RPMI8226 (cell line): ENCODE measurements around the gene TSSK3.
A peak's percentile ranks its signal among the peaks of the same experiment; 100 is the strongest.

Experiments used
- DNase-seq: peaks from one replicate; pipeline ENCODE4 v3.0.0-alpha.2; 2015

TSSK3 gene, protein sequence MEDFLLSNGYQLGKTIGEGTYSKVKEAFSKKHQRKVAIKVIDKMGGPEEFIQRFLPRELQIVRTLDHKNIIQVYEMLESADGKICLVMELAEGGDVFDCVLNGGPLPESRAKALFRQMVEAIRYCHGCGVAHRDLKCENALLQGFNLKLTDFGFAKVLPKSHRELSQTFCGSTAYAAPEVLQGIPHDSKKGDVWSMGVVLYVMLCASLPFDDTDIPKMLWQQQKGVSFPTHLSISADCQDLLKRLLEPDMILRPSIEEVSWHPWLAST

GRCh38 chr1:32362474-32363313 lies at the start of gene TSSK3, which contains the start of gene FAM229A:
TSSK3 (plus strand) TSS chr1:32362539; CDS start chr1:32362702, 163 bp downstream.
FAM229A (minus strand) TSS chr1:32362485; CDS start chr1:32362091, 394 bp downstream.
- DNase-seq, result no peak

DNA sequence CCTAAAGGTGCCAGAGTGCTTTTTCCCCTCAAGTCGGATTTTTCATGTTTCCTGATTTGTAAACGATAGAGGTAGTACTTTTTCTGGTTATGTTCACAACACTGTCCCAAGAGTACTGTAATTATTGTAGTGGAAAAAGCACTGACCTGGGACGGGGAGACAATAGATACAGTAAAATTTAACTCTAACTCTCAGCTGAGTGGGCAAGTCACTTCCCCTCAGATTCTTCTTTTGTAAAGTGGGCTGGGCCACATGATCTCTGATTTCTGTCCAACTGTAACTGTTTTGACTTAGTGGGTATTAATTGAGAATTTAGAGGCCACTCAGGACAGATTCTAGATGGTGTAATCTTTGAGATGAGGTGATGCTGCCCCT lies 45.4 kb upstream of the TSSK3 start:
- DNase-seq, result no peak

DNA sequence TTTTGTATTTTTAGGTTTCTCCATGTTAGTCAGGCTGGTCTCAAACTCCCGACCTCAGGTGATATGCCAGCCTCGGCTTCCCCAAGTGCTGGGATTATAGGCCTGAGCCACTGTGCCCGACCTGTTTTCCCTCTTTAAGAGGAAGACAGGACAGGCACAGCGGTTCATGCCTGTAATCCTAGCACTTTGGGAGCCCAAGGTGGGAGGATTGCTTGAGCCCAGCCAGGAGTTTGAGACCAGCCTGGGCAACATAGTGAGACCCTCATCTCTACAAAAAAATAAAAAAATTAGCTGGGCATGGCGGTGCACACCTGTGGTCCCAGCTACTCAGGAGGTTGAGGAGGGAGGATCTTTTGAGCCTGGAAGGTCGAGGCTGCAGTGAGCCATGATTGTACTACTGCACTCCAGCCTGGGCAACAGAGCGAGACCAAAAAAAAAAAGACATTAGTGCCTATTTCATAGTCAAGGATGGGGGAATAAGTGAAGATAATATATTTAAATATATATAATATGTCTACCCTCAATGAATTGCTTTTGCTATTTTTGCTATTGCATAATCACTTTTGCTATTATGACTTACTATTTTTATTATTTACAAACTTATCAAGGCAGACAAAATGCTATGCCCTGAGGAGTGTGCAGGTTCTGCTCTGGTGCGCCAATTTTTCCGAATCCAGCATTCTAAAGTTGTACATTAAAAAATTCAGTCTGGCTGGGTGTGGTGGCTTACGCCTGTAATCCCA lies 44.0 kb upstream of the TSSK3 start:
- DNase-seq, result no peak

DNA sequence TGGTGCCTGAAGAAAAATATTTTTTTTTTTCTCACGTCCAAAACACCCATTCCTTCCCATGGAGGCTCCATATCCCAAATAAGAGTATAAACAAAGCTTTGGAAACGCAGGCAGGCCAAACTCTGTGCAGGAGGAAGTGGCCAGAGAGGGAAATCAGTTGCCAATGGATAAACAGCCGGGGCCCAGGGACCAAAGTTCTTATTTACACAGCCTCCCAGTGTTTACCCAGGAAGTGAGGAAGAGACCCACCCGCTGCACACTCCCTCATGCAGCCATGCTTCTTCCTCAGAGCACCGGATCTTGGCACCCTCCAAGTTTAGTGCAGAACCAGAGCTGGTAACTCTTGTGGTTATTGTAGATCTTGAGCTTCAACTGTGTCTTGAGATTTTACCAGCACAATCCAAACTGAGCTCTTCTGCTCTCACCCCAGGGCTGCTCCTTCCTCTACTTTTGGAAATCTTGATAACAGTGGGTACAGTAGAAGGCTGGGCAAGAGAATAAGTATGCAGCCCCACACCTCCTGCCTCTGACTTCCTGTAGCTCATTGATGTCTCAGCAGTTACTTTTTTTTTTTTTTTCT lies 40.5 kb upstream of the TSSK3 start:
- DNase-seq, result no peak

DNA sequence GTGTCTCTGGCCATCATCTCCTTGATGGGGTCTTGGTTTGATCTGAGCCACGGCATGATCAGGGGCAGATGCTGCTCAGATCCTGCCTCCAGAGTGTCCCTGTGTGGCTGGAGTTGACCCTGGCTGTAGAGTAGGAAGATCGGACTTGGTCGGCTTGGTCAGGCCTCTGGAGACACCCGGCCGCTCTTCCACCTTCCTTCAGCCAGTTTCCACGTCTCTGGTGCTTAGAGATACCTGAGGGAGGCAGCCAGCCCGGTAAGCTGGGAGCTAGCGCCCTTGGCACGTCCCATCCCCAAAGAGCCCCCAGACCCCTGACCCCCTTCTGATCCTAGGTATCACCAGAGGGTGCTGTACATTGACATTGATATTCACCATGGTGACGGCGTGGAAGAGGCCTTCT lies 35.1 kb upstream of the TSSK3 start:
- no peak for DNase-seq

DNA sequence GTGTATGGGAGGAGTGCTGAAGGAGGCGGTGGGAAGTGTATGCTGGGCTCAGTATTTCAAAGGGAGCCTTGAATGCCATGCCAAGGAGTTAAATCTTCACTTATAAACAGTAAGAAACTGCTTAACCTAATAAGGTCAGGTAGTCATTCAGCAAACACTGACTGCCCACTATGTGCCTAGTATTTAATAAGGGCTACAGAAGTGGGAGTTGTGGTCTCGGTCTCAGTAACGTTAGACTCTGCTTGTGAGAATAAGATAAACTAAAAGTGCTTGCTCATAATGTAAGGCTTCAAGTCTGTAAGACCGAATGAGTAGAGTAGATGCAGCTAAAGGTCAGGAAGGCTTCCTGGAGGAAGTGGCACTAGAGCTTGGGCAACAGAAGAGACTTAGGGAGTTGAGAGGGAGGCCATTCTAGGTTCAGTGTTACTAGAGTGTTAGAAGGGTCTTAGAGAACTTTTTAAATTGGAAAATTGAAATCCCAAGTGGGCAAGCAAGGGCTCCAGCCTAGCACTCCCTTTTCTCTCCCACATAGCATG lies 32.3 kb upstream of the TSSK3 start:
- DNase-seq, result no peak

- DNase-seq, result no peak
Observed at GRCh38 chr1:32330558-32331151, 31.7 kb upstream of the TSSK3 start.

DNA sequence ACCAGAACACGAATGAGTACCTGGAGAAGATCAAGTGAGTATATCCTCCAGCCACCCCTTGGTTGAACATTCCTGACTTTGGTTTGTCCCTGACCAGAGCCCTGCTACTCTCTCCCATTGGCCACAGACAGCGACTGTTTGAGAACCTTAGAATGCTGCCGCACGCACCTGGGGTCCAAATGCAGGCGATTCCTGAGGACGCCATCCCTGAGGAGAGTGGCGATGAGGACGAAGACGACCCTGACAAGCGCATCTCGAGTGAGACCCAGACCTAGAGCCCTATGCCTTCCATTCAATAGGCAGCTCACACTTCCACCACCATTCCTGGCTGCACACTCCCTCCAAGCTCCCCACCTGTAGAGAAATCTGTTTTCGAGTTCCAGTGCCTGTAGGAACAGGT lies 30.8 kb upstream of the TSSK3 start:
- no peak for DNase-seq

GRCh38 chr1:32332290-32333079 lies 29.9 kb upstream of the TSSK3 start:
- no peak for DNase-seq

DNA sequence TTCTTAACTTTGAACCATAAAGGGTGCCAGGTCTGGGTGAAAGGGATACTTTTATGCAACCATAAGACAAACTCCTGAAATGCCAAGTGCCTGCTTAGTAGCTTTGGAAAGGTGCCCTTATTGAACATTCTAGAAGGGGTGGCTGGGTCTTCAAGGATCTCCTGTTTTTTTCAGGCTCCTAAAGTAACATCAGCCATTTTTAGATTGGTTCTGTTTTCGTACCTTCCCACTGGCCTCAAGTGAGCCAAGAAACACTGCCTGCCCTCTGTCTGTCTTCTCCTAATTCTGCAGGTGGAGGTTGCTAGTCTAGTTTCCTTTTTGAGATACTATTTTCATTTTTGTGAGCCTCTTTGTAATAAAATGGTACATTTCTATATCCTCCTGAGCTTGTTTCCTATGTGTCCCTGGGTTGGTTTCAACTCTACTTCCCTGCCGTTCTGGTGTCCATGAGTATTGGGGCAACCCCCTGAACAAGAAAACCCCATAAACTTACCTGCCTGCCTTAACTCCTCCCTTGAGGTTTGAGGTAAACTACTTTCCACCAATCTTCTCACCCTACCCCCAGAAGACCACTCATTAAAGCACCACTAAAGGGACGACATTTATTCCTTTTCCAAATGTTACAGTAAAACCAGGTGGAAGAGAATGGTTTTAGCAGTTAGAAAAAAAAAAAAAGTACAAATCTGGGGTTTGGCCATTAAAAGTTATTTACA lies 28.9 kb upstream of the TSSK3 start:
- DNase-seq, result no peak

DNA sequence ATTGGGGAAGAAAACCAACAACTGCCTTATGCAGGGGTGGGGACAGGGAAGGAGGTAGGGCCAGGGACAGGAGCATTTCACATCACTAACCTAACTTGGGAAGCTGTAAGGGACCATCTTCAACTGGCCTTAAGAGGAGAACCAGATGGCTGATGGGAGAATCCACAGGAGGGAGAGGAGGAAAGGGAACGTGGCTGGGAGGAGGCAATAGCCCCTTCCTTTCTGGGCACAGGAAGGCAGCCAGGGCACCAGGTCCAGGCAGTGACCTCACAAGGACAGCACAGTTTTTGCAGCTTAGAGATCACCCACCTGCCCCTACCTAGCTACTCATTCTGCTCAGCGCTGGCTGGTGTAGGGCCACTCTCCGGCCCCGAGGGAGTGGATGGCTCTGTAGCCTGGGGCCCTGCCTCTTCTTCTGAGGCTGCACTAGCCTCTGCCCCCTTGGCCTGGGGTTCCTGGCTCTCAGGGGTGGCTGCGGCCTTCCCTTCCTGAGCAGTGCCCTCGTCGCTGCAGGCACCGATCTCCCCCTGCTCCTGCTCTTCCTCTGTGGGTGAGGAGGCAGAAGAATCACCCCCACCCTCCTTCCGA lies 28.0 kb upstream of the TSSK3 start:
- DNase-seq, result no peak

DNA sequence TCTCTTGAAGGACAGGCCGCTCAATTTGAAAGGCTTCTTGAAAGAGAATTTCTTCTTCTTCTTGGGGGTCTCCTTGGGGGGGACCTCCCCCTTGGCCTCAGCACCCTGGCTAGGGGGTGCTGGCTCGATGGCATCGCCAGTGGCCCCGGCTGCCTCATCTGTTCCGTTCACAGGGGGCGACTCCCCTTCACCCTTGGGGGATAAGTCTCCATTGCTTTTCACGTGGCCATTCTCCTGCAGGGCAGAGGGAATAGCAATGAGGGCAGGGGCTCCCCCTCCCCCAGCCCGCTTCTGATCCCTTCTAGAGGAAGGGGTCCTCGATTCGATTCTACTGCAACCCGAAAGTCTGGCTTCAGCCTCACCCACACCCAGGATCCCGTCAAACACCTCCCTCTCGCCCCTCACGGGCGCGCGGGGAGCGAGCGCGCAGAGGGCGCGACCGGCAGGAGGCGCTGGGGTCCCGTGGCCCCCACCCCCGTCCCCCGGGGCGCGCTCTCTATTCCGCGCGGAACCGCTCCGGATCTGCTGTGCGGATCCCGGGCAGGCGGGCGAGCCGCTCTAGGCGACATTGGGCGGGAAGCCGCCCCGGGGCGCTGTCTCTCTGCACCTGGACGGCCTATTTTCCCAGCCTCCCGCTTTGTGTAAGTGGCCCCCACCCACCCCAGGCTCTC lies 27.3 kb upstream of the TSSK3 start:
- DNase-seq, result peak; percentile 65

GRCh38 chr1:32335535-32335789 lies 26.9 kb upstream of the TSSK3 start:
- DNase-seq, result no peak

DNA sequence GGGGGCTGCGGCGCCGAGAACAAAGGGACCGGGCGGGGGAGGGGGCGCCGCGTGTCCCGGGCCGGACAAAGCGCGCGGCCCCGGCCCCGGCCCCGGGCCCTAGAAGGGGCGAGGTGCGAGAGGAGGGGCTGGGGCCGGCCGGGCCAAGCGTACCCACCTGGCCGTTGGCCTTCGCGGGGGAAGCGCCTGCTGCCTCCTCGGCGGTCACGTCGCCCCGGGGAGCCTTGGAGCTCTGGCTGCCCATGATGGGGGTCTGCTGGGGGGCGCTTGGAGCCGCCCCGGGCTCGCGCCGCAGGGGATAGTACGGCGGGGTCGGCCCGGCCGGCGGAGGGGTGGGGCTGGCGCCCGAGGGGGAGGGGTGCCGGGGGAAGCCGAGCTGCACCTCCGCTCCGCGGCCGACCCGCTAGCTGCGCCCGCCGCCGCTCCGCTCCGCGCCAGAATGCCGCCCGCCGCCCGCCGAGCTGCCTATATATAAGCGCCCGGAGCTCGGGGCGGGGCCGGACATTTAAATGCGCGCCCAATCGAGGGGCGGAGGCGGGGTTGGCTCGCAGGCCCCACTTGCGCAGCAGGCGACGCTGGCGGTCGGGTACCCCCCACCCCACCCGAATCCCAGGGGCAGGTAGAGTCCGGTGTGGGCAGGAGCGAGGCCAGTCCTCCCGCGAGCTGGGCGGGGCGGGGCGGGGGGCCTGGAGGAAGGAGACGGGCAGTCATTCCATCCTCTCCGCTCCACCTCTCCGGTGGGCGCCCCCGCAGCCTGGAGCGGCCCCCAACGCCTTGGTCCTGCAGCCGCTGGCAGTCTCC lies 26.3 kb upstream of the TSSK3 start, which contains the start of gene MARCKSL1:
Gene MARCKSL1 (minus strand): TSS at position 444 of the 801 bp plus-strand sequence. CDS start 200 bp downstream, at position 244.
- DNase-seq, result peak; percentile 82

GRCh38 chr1:32336591-32336932 lies 25.8 kb upstream of the TSSK3 start:
- no peak for DNase-seq

DNA sequence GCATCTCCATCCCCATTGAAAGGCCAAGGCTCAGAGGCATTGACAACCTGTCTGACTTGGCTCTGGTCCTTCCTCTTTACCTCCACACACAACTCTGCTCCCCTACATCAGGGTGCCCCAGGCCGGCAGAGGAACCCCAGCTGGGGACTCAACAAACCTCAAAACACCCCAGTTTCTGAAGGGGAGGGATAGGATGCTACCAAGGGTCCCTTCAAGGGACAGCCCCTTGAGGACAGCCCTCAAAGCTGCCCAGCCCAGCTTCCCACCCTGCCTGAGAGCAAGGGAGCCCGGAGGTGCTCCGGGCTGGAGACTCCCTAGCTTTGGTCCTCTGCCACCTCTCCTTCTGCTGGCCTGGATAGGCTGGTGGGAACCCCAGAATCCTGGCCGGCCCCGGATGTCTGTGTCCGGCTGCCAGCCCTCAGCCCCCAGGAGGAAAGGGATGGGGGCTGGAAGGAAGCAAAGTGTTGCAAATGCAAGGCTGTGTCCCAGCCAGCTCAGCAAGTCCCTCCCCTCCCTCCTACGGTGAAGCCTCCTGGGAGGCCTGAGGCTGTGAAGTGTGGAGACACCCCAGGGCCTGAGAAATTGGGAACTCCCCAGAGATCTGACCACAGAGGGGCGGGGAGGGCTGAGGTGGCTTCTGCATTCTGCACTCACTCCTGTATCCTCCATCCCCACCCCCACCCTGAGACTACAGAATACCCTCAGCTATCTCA lies 25.2 kb upstream of the TSSK3 start:
- DNase-seq, result peak; percentile 85

DNA sequence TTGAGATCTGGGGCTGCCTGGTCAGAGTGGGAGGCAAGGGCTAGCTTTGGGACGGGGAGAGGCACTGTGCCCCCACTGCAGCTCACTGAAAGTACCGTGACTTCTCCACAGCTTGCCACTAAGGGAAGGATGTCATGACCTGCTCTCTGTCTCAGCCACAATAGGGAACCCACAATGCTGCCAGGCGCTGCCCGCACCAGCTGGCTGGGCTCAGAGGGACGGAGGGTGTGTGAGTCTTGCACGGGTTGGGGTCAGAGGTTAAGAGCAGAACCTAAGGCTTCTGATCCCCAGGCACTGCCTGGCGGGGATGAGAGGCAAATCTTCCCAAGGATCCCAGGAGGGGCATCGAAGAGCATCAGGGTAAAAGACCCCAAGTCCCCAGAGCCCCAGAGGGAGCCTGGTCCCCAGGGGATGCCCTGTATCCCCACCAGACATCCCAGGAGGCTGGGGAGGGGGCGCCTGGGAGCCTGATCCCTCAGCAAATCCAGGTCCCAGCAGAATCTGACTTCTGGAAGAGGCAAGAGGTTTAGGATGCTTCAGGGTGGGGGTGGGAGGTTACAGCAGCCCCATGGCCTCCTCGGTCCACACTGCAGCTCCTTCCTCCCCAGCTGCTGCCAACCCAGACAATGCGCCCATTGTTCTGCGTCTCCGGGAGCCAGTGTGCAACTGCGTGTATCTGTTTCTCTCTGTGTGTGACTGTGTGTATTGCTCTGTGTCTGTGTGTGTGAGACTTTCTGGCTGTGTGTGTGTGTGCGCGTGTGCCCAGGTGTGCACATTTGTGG lies 24.3 kb upstream of the TSSK3 start:
- DNase-seq, result peak; percentile 72

DNA sequence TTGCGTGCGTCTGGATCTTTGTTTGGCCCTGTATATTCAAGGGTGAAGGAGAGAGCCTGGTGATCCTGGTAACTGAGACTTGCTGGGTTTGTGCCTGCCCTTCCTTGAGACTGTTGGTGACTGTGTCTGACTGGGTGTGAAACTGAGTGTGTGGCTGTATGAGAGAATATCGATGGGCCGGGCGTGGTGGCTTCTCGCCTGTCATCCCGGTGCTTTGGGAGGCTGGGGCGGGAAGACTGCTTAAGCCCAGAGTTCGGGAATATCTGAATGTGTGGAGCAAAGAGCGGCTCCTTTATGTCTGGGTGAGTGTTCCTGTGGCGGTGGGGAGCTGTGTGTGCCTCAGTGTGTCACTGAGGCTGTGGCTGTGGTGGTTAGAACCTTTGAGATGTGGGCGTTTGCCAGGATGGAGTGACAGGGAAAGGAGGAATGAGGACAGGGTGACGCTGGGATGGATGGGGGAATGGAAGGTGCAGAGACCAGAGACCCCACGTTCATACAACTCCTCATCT lies 23.6 kb upstream of the TSSK3 start:
- no peak for DNase-seq
